Activated B cell treated with CpG ODN at 0.5 μM for 24 hours (primary cell): Measurements from ENCODE around the gene MC2R. TPM values are rescaled to one million over a fixed set of nuclear protein-coding genes. Genes with fewer than 3 reads are reported as not detected.

Experiments
- ATAC-seq: fragments of 200-7000 bp; cut with Tn5 transposase; one replicate; pipeline ENCODE4 v1.10.0; 2021; ENCODE audit warnings: low read depth, mild to moderate bottlenecking, moderate library complexity
- CTCF ChIA-PET: fragments of 350-600 bp; sonication (Branson Sonifier 250); formaldehyde crosslinking; loops from one replicate; lab custom pipeline; 2021; ENCODE audit warnings: antibody characterized with exemption; lab: Charles Lee
- POLR2A ChIA-PET: fragments of 350-600 bp; sonication (Branson Sonifier 250); formaldehyde crosslinking; loops from one replicate; lab custom pipeline; 2021; ENCODE audit warnings: antibody characterized with exemption; lab: Charles Lee
- DNase-seq: peaks from one replicate; pipeline ENCODE4 v3.0.0; 2022
- H3K27ac Mint-ChIP-seq: one replicate; pipeline ENCODE4 v1.8.0; 2020; ENCODE audit warnings: mixed read lengths
- H3K27me3 Mint-ChIP-seq: one replicate; pipeline ENCODE4 v1.8.0; 2021; ENCODE audit warnings: mixed read lengths
- H3K36me3 Mint-ChIP-seq: one replicate; pipeline ENCODE4 v1.8.0; 2021; ENCODE audit warnings: low read depth, mixed read lengths
- H3K4me1 Mint-ChIP-seq: one replicate; pipeline ENCODE4 v1.8.0; 2021; ENCODE audit warnings: mixed read lengths
- H3K4me3 Mint-ChIP-seq: one replicate; pipeline ENCODE4 v1.8.0; 2020; ENCODE audit warnings: mild to moderate bottlenecking, mixed read lengths
- H3K9me3 Mint-ChIP-seq: one replicate; pipeline ENCODE4 v1.8.0; 2020; ENCODE audit warnings: mixed read lengths
- CTCF ChIP-seq: fragments of 200-600 bp; IDR thresholded peaks from one replicate; pipeline ENCODE4 v1.8.0; 2022; ENCODE audit warnings: antibody characterized with exemption, mild to moderate bottlenecking
- intact Hi-C: fragments of 100-400 bp; cut with micrococcal nuclease; formaldehyde crosslinking; loops from one replicate; pipeline ENCODE4 v1.15.1; 2024
- total RNA-seq: library from RNA; stranded (reverse); gene quantifications from 2 replicates; pipeline ENCODE4 v1.2.3, GENCODE V29; 2022

Gene MC2R
- total RNA-seq, 1 donor from 2014 or later, result not detected

GRCh38 chr18:13934058-13934457 lies 18.7 kb upstream of the MC2R start:
- H3K4me3 Mint-ChIP-seq, result no peak overlapping the region
- H3K36me3 Mint-ChIP-seq, result no peaks in the 10 kb centered on the region
- CTCF ChIA-PET, result no interaction called here
- H3K27me3 Mint-ChIP-seq, result no peaks in the 10 kb centered on the region
- TF ChIP-seq CTCF, result no peak
- peaks cover 8% of the 10 kb centered on the region for H3K9me3 Mint-ChIP-seq
- intact Hi-C loops, result no loop called here
- DNase-seq (no peak), ATAC-seq (no peak)
- POLR2A ChIA-PET, result no interaction called here
- H3K4me1 Mint-ChIP-seq, result peaks cover 7% of the 10 kb centered on the region
- H3K27ac Mint-ChIP-seq, result no peak overlapping the region

GRCh38 chr18:13932285-13933025 lies 17.1 kb upstream of the MC2R start:
- CTCF ChIA-PET, result no interaction called here

GRCh38 chr18:13930964-13931363 lies 15.6 kb upstream of the MC2R start:
- Mint-ChIP-seq H3K27ac (no peak overlapping the region), H3K9me3 (peaks cover 13% of the 10 kb centered on the region), H3K27me3 (no peaks in the 10 kb centered on the region), H3K4me3 (no peak overlapping the region), H3K36me3 (no peaks in the 10 kb centered on the region), H3K4me1 (no peaks in the 10 kb centered on the region)
- POLR2A ChIA-PET, result no interaction called here
- no peak for TF ChIP-seq CTCF
- ATAC-seq (no peak), DNase-seq (no peak)
- CTCF ChIA-PET, result no interaction called here
- intact Hi-C loops, result no loop called here

More at GRCh38 chr18:13932285-13933025, 17.1 kb upstream of the MC2R start:
- Mint-ChIP-seq H3K4me3 (no peak overlapping the region), H3K4me1 (no peaks in the 10 kb centered on the region), H3K27me3 (no peaks in the 10 kb centered on the region), H3K36me3 (no peaks in the 10 kb centered on the region), H3K27ac (no peak overlapping the region), H3K9me3 (peaks cover 13% of the 10 kb centered on the region)
- ATAC-seq, result no peak
- intact Hi-C loops, result no loop called here
- DNase-seq, result no peak
- POLR2A ChIA-PET, result no interaction called here
- TF ChIP-seq CTCF, result no peak

GRCh38 chr18:13923221-13923620 lies 7.9 kb upstream of the MC2R start:
- intact Hi-C loops, result no loop called here
- H3K27me3 Mint-ChIP-seq, result peaks cover 4% of the 10 kb centered on the region
- no peaks in the 10 kb centered on the region for H3K4me1 Mint-ChIP-seq
- no peak for ATAC-seq
- no peak overlapping the region for H3K27ac Mint-ChIP-seq
- H3K36me3 Mint-ChIP-seq, result no peaks in the 10 kb centered on the region
- no peak for DNase-seq
- ChIA-PET CTCF (no interaction called here), POLR2A (no interaction called here)
- no peak overlapping the region for H3K4me3 Mint-ChIP-seq
- TF ChIP-seq CTCF, result no peak
- peaks cover 2% of the 10 kb centered on the region for H3K9me3 Mint-ChIP-seq

- POLR2A ChIA-PET, result no interaction called here
- Mint-ChIP-seq H3K9me3 (no peaks in the 10 kb centered on the region), H3K27me3 (peaks cover 2% of the 10 kb centered on the region), H3K4me3 (no peak overlapping the region), H3K27ac (no peak overlapping the region), H3K36me3 (no peaks in the 10 kb centered on the region), H3K4me1 (no peaks in the 10 kb centered on the region)
- ATAC-seq (no peak), DNase-seq (no peak)
- CTCF ChIA-PET, result no interaction called here
- intact Hi-C loops, result no loop called here
- TF ChIP-seq CTCF, result no peak
Observed at GRCh38 chr18:13918898-13919297, 3.6 kb upstream of the MC2R start.
